ENCODE results near the gene ATP8B4. TPM values are rescaled to one million over a fixed set of nuclear protein-coding genes. Genes with fewer than 3 reads are reported as not detected.

The ATP8B4 gene
- total RNA-seq (2022; extraction: Qiagen RNA extraction), result 1.0 to 1.2 TPM (median 1.0 TPM) in 5 replicates

GRCh38 chr15:50119063-50120040, at the start of gene ATP8B4:
Gene ATP8B4 (minus strand): TSS chr15:50119233. CDS start chr15:50106966, 12,267 bp downstream.

Other genes starting within 250 kb of the ATP8B4 start
- 31.2 to 36.2 TPM (median 35.5 TPM) in 5 replicates for gene SLC27A2, start 63.0 kb upstream of the ATP8B4 start, total RNA-seq (2022; extraction: Qiagen RNA extraction)
- 0.05 to 0.15 TPM (median 0.12 TPM) in 4 of 5 replicates, not detected in the other for gene HDC, start 146.5 kb upstream of the ATP8B4 start, total RNA-seq (2022; extraction: Qiagen RNA extraction)
- 26.3 to 38.4 TPM (median 32.0 TPM) in 5 replicates for gene GABPB1, start 236.0 kb upstream of the ATP8B4 start, total RNA-seq (2022; extraction: Qiagen RNA extraction)